Ectodermal cell (in vitro differentiated cells): ENCODE data around the gene XPO5.

ENCODE experiments used
- H3K27ac ChIP-seq: 2 replicates; pipeline ENCODE4 v1.7.0; 2013; ENCODE audit warnings: mild to moderate bottlenecking, low read depth, low read length; ENCODE audit not compliant: insufficient read depth, poor library complexity, severe bottlenecking
- H3K27me3 ChIP-seq: 2 replicates; pipeline ENCODE4 v1.7.0; 2013; ENCODE audit warnings: mild to moderate bottlenecking, low read length; ENCODE audit not compliant: insufficient read depth, control insufficient read depth, poor library complexity, severe bottlenecking
- H3K36me3 ChIP-seq: one replicate; pipeline ENCODE4 v1.7.0; 2013; ENCODE audit warnings: low read length; ENCODE audit not compliant: control insufficient read depth, insufficient read depth
- H3K4me1 ChIP-seq: one replicate; pipeline ENCODE4 v1.7.0; 2013; ENCODE audit warnings: low read length; ENCODE audit not compliant: control insufficient read depth, insufficient read depth
- H3K4me3 ChIP-seq: 2 replicates; pipeline ENCODE4 v1.7.0; 2013; ENCODE audit warnings: low read depth, low read length, control low read depth; ENCODE audit not compliant: insufficient read depth
- H3K9me3 ChIP-seq: 2 replicates; pipeline ENCODE4 v1.7.0; 2013; ENCODE audit warnings: mild to moderate bottlenecking, low read length, moderate library complexity; ENCODE audit not compliant: control insufficient read depth
- whole genome bisulfite sequencing, 2 experiments: methylation state at CpG; one replicate each; pipeline ENCODE4 v1.1.7; 2013; ENCODE audit warnings: missing lambda C conversion rate in 2 of 2; 5-methylcytosine and 5-hydroxymethylcytosine counted together

Gene XPO5

GRCh38 chr6:43509142-43509983, 66.5 kb downstream of the XPO5 start:
- H3K27ac ChIP-seq, result no peak overlapping the region
- peak overlapping the region; percentile 56 for H3K4me3 ChIP-seq
- WGBS, 2 experiments, result 12% methylated on average over 69 of the region's 69 CpGs
- no peaks in the 10 kb centered on the region for H3K4me1 ChIP-seq
- H3K9me3 ChIP-seq, result no peaks in the 10 kb centered on the region
- H3K36me3 ChIP-seq, result peaks cover 16% of the 10 kb centered on the region
- peaks cover 32% of the 10 kb centered on the region for H3K27me3 ChIP-seq

- peaks cover 32% of the 10 kb centered on the region for H3K27me3 ChIP-seq
- H3K4me3 ChIP-seq, result no peak overlapping the region
- peaks cover 12% of the 10 kb centered on the region for H3K36me3 ChIP-seq
- no peaks in the 10 kb centered on the region for H3K9me3 ChIP-seq
- H3K4me1 ChIP-seq, result no peaks in the 10 kb centered on the region
- no peak overlapping the region for H3K27ac ChIP-seq
- WGBS, 2 experiments, result 75 to 84% methylated on average over 8 of the region's 8 CpGs
Observed at GRCh38 chr6:43508481-43509141, 67.2 kb downstream of the XPO5 start.

DNA sequence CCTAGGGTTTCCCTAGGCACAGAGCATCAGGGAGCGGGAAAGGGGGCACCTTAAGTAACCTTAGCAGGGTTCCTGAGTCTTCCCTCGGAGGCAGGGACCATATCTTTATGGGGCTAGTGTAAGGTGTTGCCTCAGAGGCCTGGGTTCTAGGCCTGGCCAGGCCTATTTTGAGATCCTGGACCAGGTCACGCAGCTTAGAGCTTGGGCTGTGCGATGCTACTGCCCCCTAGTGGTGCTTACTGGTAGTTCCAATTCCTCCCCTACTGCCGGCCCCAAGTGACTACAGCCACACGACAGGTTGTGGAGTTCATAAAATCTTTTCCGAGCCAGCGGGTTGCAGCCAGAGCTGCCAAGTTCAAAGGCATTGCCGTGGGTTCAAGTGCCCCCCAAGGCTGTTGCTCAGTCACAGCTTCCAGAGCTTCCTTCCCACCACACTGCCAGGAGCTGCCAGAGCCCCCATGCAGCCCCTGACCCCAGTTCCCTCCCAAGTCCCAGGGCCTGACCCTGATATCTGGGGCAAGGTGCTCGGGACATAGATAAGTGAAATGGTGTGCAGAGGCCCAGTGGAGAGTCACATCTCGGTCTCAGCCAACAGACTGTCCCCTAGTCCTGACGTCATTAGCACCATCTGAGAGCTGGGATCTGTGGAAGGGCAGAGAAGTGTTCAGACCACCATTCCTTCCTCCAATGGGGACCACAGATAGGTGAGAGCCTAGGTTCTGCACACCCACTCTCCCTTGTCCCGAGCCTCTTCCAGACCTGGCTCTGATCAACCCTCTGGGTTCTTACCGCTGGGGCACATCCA, 69.0 kb downstream of the XPO5 start:
- Histone ChIP-seq H3K4me1 (no peaks in the 10 kb centered on the region), H3K27ac (no peak overlapping the region), H3K9me3 (no peaks in the 10 kb centered on the region), H3K36me3 (peaks cover 7% of the 10 kb centered on the region), H3K27me3 (peaks cover 32% of the 10 kb centered on the region), H3K4me3 (no peak overlapping the region)
- WGBS, 2 experiments, result 42 to 44% methylated on average over 14 of the region's 14 CpGs

- H3K4me3 ChIP-seq, result no peak overlapping the region
- WGBS, 2 experiments, result 90 to 95% methylated on average over 3 of the region's 3 CpGs
- no peaks in the 10 kb centered on the region for H3K9me3 ChIP-seq
- H3K4me1 ChIP-seq, result no peaks in the 10 kb centered on the region
- no peak overlapping the region for H3K27ac ChIP-seq
- peaks cover 32% of the 10 kb centered on the region for H3K27me3 ChIP-seq
- H3K36me3 ChIP-seq, result peaks cover 12% of the 10 kb centered on the region
Observed at GRCh38 chr6:43506171-43506570, 69.7 kb downstream of the XPO5 start.

GRCh38 chr6:43505718-43506117, 70.1 kb downstream of the XPO5 start:
- Histone ChIP-seq H3K4me3 (no peak overlapping the region), H3K36me3 (peaks cover 15% of the 10 kb centered on the region), H3K4me1 (no peaks in the 10 kb centered on the region), H3K27me3 (peaks cover 32% of the 10 kb centered on the region), H3K9me3 (no peaks in the 10 kb centered on the region), H3K27ac (no peak overlapping the region)
- WGBS, 2 experiments, result 90% methylated on average over 6 of the region's 6 CpGs

- H3K4me3 ChIP-seq, result no peak overlapping the region
- WGBS, 2 experiments, result 94 to 97% methylated on average over 26 of the region's 26 CpGs
- no peaks in the 10 kb centered on the region for H3K9me3 ChIP-seq
- peaks cover 31% of the 10 kb centered on the region for H3K27me3 ChIP-seq
- peaks cover 21% of the 10 kb centered on the region for H3K36me3 ChIP-seq
- H3K4me1 ChIP-seq, result no peaks in the 10 kb centered on the region
- no peak overlapping the region for H3K27ac ChIP-seq
Observed at GRCh38 chr6:43504756-43505593, 70.9 kb downstream of the XPO5 start.

GRCh38 chr6:43503443-43503842, 72.4 kb downstream of the XPO5 start:
- Histone ChIP-seq H3K27me3 (peaks cover 15% of the 10 kb centered on the region), H3K4me3 (no peak overlapping the region), H3K27ac (no peak overlapping the region), H3K36me3 (peaks cover 32% of the 10 kb centered on the region), H3K4me1 (no peaks in the 10 kb centered on the region), H3K9me3 (no peaks in the 10 kb centered on the region)
- 94 to 96% methylated on average over 8 of the region's 8 CpGs for WGBS, 2 experiments

DNA sequence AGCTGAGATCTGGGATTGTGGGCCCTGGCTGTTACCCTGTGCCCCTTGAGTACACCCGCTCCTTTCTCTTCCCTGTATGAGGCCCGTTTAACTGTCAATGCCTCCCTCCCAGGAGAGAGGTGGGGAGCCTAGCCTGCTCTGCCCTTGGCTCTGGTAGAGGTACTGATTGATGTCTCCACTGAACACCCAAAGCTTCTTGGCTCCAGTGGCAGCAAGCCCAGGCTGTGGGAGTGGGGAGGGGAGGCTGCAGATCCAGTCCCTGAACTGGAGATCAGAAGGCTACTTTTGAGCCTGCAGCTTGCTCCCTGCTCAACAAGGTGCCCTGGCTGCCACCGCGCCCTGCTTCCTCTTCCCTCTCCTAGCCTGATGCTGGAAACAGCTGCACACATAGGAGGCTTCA, 73.2 kb downstream of the XPO5 start:
- peaks cover 36% of the 10 kb centered on the region for H3K36me3 ChIP-seq
- no peak overlapping the region for H3K27ac ChIP-seq
- H3K27me3 ChIP-seq, result peaks cover 7% of the 10 kb centered on the region
- no peak overlapping the region for H3K4me3 ChIP-seq
- 95 to 98% methylated on average over 4 of the region's 4 CpGs for WGBS, 2 experiments
- H3K4me1 ChIP-seq, result no peaks in the 10 kb centered on the region
- no peaks in the 10 kb centered on the region for H3K9me3 ChIP-seq

DNA sequence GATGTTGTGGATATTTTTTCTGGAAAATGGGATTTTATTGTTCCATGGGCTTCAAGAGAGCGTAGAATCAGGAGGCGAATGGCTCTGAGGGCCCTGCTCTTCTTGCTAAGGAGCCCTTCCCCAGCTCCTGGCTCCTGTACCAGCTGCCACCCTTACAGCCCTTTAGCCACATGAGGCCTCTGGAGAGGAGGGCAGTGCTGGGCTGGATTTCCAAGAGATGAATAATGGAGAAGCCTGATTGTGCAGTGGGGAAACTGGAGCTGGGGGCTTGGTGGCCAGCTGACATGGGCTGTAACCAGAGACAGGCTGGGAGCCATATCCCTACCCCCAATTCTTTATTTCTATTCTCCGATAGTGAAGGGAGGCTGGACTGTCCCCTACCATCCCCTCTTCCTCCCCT, 74.9 kb downstream of the XPO5 start:
- Histone ChIP-seq H3K4me3 (no peak overlapping the region), H3K36me3 (peaks cover 36% of the 10 kb centered on the region), H3K9me3 (no peaks in the 10 kb centered on the region), H3K27ac (no peak overlapping the region), H3K4me1 (peaks cover 5% of the 10 kb centered on the region), H3K27me3 (no peaks in the 10 kb centered on the region)
- WGBS, 2 experiments, result 99% methylated on average over 3 of the region's 3 CpGs
